GM19099 (cell line): ENCODE data around the gene R3HDM2.

Source experiments
- POLR2A ChIP-seq: IDR thresholded peaks from 3 replicates; pipeline ENCODE4 v1.6.1; 2011; ENCODE audit warnings: low read depth; ENCODE audit not compliant: insufficient read length; ENCODE audit errors: extremely low read depth

R3HDM2 gene

GRCh38 chr12:57223191-57224165 is 207.4 kb downstream of the R3HDM2 start:
- TF ChIP-seq POLR2A, result no peak

- TF ChIP-seq POLR2A, result no peak
These were observed 208.3 kb downstream of the R3HDM2 start for GRCh38 chr12:57222286-57223190.

GRCh38 chr12:57221169-57221917 is 209.5 kb downstream of the R3HDM2 start:
- no peak for TF ChIP-seq POLR2A

GRCh38 chr12:57220770-57221168 is 210.1 kb downstream of the R3HDM2 start:
- no peak for TF ChIP-seq POLR2A

GRCh38 chr12:57219993-57220754 is 210.7 kb downstream of the R3HDM2 start:
- no peak for TF ChIP-seq POLR2A

DNA sequence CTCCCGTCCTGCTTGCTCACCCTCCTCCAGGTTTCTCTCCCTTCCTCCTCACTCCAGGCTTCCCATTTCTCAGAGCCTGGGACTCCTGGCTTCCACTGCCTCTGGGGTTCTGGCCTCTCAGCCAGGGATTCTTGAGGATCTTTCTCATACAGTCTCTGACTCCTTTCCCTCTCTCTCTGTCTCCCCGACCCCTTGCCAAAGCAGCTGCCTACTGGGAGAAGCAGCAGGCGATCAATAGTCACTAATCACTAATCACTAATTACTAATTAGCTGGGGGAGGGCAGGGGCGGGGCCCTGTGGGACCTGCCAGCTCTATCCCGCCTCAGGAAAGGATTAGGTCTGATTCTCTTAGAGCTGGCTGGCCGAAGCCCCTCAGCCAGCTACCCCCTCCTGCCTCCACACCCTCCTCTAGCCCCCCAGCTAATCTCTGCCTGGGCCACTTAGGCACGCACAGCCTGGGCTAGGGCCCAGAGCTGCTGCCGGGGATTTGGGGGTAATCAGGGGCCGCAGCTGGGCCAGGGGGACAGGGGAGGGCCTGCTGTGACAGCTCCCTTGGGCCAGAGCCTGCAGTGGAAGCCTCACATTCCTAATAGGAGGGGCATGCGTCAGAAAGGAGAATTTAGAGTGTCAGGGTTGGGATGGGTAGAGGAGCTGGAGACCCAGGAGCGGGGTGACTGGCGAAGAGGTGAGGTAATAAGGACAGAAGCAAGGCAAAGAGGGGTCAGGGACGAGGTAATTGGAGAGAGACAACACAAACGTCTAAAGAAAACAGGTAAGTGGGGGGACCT is 211.4 kb downstream of the R3HDM2 start:
- TF ChIP-seq POLR2A, result no peak

- TF ChIP-seq POLR2A, result no peak
These were observed 212.6 kb downstream of the R3HDM2 start for GRCh38 chr12:57218030-57218853.

- TF ChIP-seq POLR2A, result no peak
These were observed 213.6 kb downstream of the R3HDM2 start for GRCh38 chr12:57216921-57217879.

DNA sequence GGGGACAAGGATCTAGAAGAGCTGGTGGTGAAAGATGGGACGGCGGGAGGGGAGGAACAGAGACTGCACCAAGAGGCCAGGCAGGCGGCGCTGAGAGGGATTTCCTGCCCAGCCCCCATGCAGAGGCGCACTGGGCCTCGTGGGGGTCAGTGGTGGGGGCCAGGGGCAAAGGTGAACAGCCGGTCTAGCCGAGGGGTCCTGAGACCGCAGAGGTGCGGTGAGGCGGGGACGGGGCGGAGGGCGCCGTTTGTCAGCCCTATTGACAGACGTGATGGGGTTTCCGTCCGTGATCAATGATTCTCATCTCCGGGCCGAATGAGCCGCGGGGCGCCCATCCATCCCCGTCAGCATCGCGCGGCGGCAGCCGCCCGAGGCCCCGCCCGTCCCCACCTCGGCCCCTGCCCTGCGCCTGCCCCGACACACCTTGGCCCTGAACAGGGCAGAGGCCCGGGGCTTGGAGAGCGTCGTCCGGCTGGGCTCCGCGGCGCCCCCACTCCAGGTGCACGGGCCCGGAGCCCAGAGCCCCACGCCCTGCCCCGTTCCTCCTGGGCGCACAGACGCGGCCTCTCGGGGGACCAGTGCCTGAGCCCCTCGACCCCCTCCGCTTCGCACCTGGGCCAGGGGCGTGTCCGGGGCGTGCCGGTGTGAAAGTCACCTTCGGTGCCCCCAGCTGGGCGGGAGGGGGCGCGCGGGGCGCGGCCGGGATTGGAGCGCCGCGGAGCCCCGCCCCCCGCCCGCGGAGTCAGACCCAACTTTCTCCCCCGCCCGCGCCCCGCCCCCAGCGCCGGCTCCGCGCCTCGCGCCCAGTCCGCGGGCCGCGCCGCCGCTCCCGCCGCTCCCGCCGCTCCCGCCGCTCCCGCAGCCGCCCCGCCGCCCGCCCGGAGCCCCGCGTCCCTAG is 214.6 kb downstream of the R3HDM2 start, which contains the start of gene NXPH4:
Gene NXPH4 (plus strand): TSS at position 781 of the 898 bp plus-strand sequence. CDS start 176 bp downstream, outside the sequence.
- TF ChIP-seq POLR2A, result no peak

DNA sequence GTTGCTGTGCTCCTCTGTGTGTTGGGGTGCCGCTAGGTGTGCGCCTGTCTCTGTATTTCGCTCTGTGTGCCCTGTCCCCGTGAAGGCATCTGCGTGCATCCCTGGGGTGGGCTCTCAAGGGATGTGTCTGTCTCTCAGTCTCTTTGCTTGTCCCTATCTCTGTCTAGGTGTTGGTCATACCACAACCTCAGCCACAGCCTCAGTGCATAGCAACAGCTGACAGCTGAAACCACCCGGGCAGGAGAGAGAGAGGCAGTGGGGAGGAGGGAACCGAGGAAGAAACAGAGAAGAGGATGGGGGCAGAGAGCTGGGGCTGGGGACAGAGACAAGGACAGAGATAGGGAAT is 215.2 kb downstream of the R3HDM2 start:
- no peak for TF ChIP-seq POLR2A

GRCh38 chr12:57215065-57215464 is 215.8 kb downstream of the R3HDM2 start:
- TF ChIP-seq POLR2A, result no peak

DNA sequence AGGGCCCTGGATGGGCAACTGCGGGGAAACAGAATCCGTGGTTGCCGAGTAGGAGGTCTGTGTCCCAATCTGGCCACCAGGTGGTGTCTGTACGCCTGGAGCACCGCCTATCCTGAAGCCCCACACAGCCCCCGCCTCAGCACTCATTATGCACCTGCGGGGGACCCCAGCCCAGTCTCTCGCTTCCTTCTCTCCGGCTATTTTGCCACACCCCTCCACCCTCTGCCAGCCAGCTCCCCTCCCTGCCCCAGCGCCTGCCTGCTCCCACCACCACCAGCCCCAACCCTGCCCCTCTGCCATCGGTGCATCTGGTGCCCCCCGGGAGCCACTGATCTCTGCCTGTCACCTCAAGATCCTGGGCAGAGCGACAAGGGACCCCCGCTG is 216.5 kb downstream of the R3HDM2 start:
- no peak for TF ChIP-seq POLR2A
